Heart right ventricle (tissue), 16 donors: ENCODE data around the gene PERCC1. TPM values are rescaled to one million over a fixed set of nuclear protein-coding genes. Genes with fewer than 3 reads are reported as not detected.

Experiments
- ATAC-seq, 8 donors: fragments of 200-7000 bp; cut with Tn5 transposase; one replicate each; pipeline ENCODE4 v1.9.1; 2020; ENCODE audit warnings: mild to moderate bottlenecking in 8 of 8, moderate library complexity in 8 of 8, moderate number of reproducible peaks in 1 of 8
- DNase-seq, 2 donors: peaks; one replicate each; pipeline ENCODE4 v3.0.0-alpha.2; 2020
- H3K27ac ChIP-seq, 10 donors: fragments of 200-600 bp; sonication (generic) in 2 of 10; one replicate each; pipeline versions ENCODE4 v1.5.0 to v1.8.0; 2020 to 2022; ENCODE audit warnings: mild to moderate bottlenecking in 3 of 10
- H3K27me3 ChIP-seq, 7 donors: fragments of 200-600 bp; one replicate each; pipeline ENCODE4 v1.8.0; 2021 to 2022; ENCODE audit warnings: mild to moderate bottlenecking in 2 of 7
- H3K36me3 ChIP-seq, 9 donors: fragments of 200-600 bp; sonication (generic) in 1 of 9; one replicate each; pipeline versions ENCODE4 v1.5.0 to v1.8.0; 2020 to 2022; ENCODE audit warnings: mild to moderate bottlenecking in 2 of 9
- H3K4me1 ChIP-seq, 9 donors: fragments of 200-600 bp; sonication (generic) in 1 of 9; one replicate each; pipeline versions ENCODE4 v1.5.0 to v1.8.0; 2020 to 2022; ENCODE audit warnings: mild to moderate bottlenecking in 4 of 9
- H3K4me3 ChIP-seq, 10 donors: fragments of 200-600 bp; sonication (generic) in 2 of 10; one replicate each; pipeline versions ENCODE4 v1.5.0 to v1.8.0; 2020 to 2022; ENCODE audit warnings: mild to moderate bottlenecking in 7 of 10, moderate library complexity in 2 of 10
- H3K9me3 ChIP-seq, 11 donors: fragments of 200-600 bp in 10 of 11; sonication (generic) in 2 of 11; one replicate each; pipeline versions ENCODE4 v1.5.0 to v1.8.0; 2013 to 2022; ENCODE audit warnings: mild to moderate bottlenecking in 2 of 11, control low read depth in 1 of 11, moderate library complexity in 1 of 11
- CTCF ChIP-seq, 9 donors: fragments of 200-600 bp; sonication (generic) in 2 of 9; IDR thresholded peaks; one replicate each; pipeline versions ENCODE4 v1.5.0 to v1.8.0; 2021 to 2022; ENCODE audit warnings: antibody characterized with exemption in 9 of 9, mild to moderate bottlenecking in 5 of 9, moderate library complexity in 1 of 9
- WGBS, 2 donors: extraction: QIAGEN DNeasy Blood & Tissue Kit; methylation state at CpG; one replicate each; pipeline ENCODE4 v1.1.7; 2013; ENCODE audit warnings: inconsistent platforms in 1 of 2; 5-methylcytosine and 5-hydroxymethylcytosine counted together
- intact Hi-C, 10 donors: fragments of 100-400 bp; cut with DNase I; formaldehyde crosslinking; loops; one replicate each; pipeline versions ENCODE4 v1.11.1 to v1.14.2; 2022
- polyA plus RNA-seq, 2 donors: library from polyadenylated mRNA; stranded (reverse); fragments of 200-250 nt; gene quantifications; one replicate each; pipeline ENCODE4 v1.2.3, GENCODE V29; 2013
- total RNA-seq, 10 donors: library from RNA; stranded (reverse); fragmentation: NEBNext Ultra II Directional in 3 of 10; extraction: Animal tissue kit (Norgen Biotek cat#: 25700) in 3 of 10; gene quantifications; one replicate each; pipeline versions ENCODE4 v1.2.1 to v1.2.4, GENCODE V29; 2021 to 2023
- donor health status: Arrhythmogenic right ventricular cardiomyopathy.
- donor health status: ischemic (EF 13 %, LVEDD 7.1; RV severe dilation, severe dysfunction).
- donor health status: healthy with polysubstance abuse.
- donor health status: DM: no; HTN: yes; CAD: no.
- donor health status: DM: no; HTN: no; CAD: no.
- donor health status: ischemic (EF 25% LVEDD 6.9; RV normal size, moderate dysfunction).
- donor health status: ischemic (EF 25% LVEDD 5.7; RV mildly dilated, moderate dysfunction).
- donor health status: healthy.
- donor health status: DM: yes; HTN: yes; CAD: no.
- donor health status: Ischemic cardiomyopathy.
- donor health status: ischemic (EF 35%, LVEDD 5.7; RV mildly dilated, moderate dysfunction).
- donor health status: nonischemic (EF 11% LVEDD 7.7; RV severe dilation, severe dysfunction).
- donor health status: DM: yes; HTN: yes; CAD: no.
- donor health status: PGD.
- donor health status: ischemic (EF 29% LVEDD 5.4; RV normal size, mild dysfunction).
- donor health status: nonischemic (EF 23%, LVEDD 6.1; RV moderate dilation, normal function).

The PERCC1 gene
- total and polyA plus RNA-seq, 12 donors = 0.04 to 0.61 (median 0.47) TPM; not detected in 6

- H3K9me3 ChIP-seq = no peaks in the 10 kb centered on the region
- H3K4me3 ChIP-seq = no peak overlapping the region
- WGBS, 2 donors = 91 to 92% methylated on average over 29 of the region's 29 CpGs
- H3K4me1 ChIP-seq = no peaks in the 10 kb centered on the region
- H3K27me3 ChIP-seq = no peaks in the 10 kb centered on the region
- intact Hi-C loops = no loop called here
- ATAC-seq = no peak
- no peak for TF ChIP-seq CTCF (IDR thresholded peaks at IDR 0.05)
- H3K36me3 ChIP-seq = peaks cover 0 to 100% (median 55%) of the 10 kb centered on the region in 9 donors
- DNase-seq = no peak
- H3K27ac ChIP-seq = no peak overlapping the region
Observed at GRCh38 chr16:1450218-1450617, 19.3 kb downstream of the PERCC1 start.

GRCh38 chr16:1450841-1451240 lies 20.0 kb downstream of the PERCC1 start:
- no peak for DNase-seq
- TF ChIP-seq CTCF (IDR thresholded peaks at IDR 0.05) = no peak
- H3K36me3 ChIP-seq = peaks cover 0 to 100% (median 58%) of the 10 kb centered on the region in 9 donors
- no peak overlapping the region for H3K27ac ChIP-seq
- ATAC-seq = no peak
- intact Hi-C loops = no loop called here
- no peaks in the 10 kb centered on the region for H3K9me3 ChIP-seq
- WGBS, 2 donors = 95 to 98% methylated on average over 21 of the region's 21 CpGs
- H3K4me1 ChIP-seq = no peaks in the 10 kb centered on the region
- no peak overlapping the region for H3K4me3 ChIP-seq
- H3K27me3 ChIP-seq = no peaks in the 10 kb centered on the region

GRCh38 chr16:1451702-1452392 lies 21.0 kb downstream of the PERCC1 start:
- H3K36me3 ChIP-seq = peaks cover 0 to 100% (median 52%) of the 10 kb centered on the region in 9 donors
- ATAC-seq = no peak
- no peak overlapping the region for H3K27ac ChIP-seq
- no peak for DNase-seq
- 94 to 96% methylated on average over 34 of the region's 34 CpGs for whole genome bisulfite sequencing, 2 donors
- H3K9me3 ChIP-seq = no peaks in the 10 kb centered on the region
- H3K27me3 ChIP-seq = no peaks in the 10 kb centered on the region
- no peaks in the 10 kb centered on the region for H3K4me1 ChIP-seq
- intact Hi-C loops = no loop called here
- no peak for TF ChIP-seq CTCF (IDR thresholded peaks at IDR 0.05)
- no peak overlapping the region for H3K4me3 ChIP-seq

- Histone ChIP-seq H3K9me3 (no peaks in the 10 kb centered on the region), H3K4me3 (no peak overlapping the region), H3K4me1 (no peaks in the 10 kb centered on the region), H3K27ac (no peak overlapping the region), H3K36me3 (peaks cover 0 to 98% (median 54%) of the 10 kb centered on the region in 9 donors), H3K27me3 (no peaks in the 10 kb centered on the region)
- intact Hi-C loops = no loop called here
- no peak for DNase-seq
- 94 to 98% methylated on average over 20 of the region's 20 CpGs for WGBS, 2 donors
- no peak for TF ChIP-seq CTCF (IDR thresholded peaks at IDR 0.05)
- no peak for ATAC-seq
Observed at GRCh38 chr16:1452530-1452929, 21.7 kb downstream of the PERCC1 start.
